H4 (cell line): ENCODE data around the gene KRT15. TPM values are rescaled to one million over a fixed set of nuclear protein-coding genes. Genes with fewer than 3 reads are reported as not detected.
"Not testable (repeated sequence)": the region's sequence is repeated elsewhere in the genome, so short reads cannot be mapped to it uniquely, and the experiment has no call there.

ENCODE experiments used
- DNase-seq: peaks from one replicate; pipeline ENCODE4 v3.0.0-alpha.2; 2015; ENCODE audit warnings: low spot score
- total RNA-seq: library from RNA; depleted of rRNA; stranded (reverse); fragments of >200 nt; shearing (Covaris generic); gene quantifications from 2 replicates; pipeline ENCODE4 v1.2.3, GENCODE V29; 2014

The KRT15 gene
- total RNA-seq, 1 experiment from 2014 or later = 0.35 TPM

GRCh38 chr17:41544491-41544892 lies 25.8 kb upstream of the KRT15 start:
- DNase-seq = no peak

DNA sequence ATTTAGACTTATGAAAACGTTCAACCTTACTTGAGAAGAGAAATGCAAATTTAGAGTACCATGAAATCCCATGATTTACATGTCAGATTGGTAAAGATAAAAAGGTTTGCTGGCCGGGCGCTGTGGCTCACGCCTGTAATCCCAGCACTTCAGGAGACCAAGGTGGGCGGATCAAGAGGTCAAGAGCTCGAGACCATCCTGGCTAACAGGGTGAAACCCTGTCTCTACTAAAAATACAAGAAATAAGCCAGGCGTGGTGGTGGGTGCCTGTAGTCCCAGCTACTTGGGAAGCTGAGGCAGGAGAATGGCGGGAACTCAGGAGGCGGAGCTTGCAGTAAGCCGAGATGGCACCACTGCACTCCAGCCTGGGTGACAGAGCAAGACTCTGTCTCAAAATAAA lies 24.1 kb upstream of the KRT15 start:
- not testable (repeated sequence) for DNase-seq

- no peak for DNase-seq
These were observed 23.7 kb upstream of the KRT15 start for GRCh38 chr17:41542357-41542756.

GRCh38 chr17:41540921-41541625 lies 22.4 kb upstream of the KRT15 start:
- no peak for DNase-seq

GRCh38 chr17:41539979-41540701 lies 21.4 kb upstream of the KRT15 start:
- no peak for DNase-seq

DNA sequence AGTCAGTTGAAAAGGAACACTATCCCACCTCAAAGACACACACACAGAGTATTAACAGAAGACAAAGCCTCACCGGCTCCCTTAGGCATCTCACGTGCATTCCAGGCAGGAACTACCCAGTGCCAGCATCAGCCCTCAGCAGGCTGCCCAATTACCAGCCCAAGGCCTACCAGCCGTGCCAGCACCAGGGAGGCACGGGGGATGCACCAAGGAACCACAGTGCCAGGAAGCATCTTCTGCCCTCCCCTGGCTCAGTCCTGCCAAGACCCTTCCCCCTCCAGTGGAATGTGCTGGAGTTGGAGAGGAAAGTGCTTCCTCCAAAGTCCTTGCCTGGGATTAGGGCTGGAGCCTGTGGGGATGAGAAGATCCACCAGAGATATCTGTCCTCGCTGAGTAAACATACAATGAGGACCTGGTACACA lies 20.4 kb upstream of the KRT15 start:
- peak; percentile 67 for DNase-seq

DNA sequence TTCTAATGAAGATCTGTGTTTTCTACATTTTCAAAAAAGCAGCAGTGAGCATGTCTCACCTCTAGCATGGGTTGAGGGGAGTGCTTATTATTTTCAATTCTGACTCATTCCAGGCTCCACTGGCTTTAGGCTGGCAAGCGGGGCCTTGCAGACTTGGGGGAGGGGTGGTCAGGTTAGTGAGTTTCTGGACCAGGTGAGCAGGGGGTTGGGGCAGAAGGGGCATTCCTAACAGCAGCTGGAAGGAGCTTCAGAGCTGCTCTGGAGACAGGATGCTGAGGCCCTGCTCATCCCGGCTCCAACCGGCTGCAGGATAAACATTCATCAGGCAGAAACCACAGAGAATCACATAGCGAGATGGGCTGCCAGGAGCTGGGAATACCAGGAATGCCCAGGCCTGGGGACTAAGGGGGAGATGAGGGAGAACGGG lies 19.9 kb upstream of the KRT15 start:
- peak; percentile 64 for DNase-seq

DNA sequence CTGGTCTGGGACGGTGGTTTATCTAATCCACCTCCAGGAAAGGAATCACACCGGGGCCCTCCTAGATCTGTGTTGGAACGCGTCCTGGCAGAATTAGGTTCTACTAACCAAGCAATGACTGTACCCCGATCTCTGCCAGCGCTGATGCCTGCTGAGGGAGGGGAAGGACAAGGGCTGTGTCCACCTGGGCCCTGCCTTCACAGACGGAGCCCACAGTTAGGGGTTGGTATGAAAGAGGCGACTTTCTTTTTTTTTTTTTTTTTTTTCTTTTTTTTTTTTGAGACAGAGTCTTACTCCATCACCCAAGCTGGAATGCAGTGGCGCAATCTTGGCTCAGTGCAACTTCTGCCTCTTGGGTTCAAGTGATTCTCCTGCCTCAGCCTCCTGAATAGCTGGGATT lies 19.3 kb upstream of the KRT15 start:
- DNase-seq = no peak

- DNase-seq = no peak
These were observed 18.9 kb upstream of the KRT15 start for GRCh38 chr17:41537614-41537954.

DNA sequence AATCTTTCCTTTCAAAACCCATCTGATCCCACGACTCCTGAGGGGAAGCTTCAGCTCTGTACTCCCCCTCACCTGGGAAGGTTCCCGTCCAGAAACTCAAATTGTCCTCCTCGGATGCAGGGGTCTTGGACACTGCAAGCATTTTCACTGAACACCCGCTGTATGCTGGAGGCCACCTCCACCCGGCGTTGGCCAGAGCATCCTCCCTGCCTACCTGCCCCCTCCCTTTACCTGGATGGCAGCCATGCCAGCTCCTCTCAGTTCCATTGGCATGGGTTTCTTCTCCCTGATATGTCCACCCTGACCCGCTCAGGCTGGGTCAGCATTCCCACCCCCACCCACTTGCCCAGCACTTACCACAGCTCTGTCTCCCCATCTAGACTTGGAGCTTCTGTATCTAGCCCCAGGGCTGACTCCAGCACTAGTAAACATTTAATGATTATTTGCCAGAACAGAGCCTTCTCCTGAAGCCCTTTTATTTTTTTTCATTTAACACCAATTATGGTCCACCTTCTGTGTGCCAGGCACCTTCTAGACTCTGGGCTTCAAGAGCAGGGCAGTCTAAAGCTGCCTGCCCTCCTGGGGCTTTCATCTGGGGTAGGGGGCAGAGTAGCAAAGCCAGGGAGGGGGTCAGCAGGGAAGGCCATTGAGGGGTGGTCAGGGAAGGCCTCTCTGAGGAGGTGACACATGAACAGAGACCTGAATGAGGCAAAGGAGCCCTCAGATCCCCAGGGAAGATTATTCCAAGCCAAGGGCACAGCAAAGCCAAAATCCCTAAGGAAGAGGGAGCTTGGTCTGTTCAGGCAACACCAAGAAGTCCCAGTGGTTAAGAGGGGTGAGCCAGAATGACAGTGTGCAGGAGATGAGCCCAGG lies 18.3 kb upstream of the KRT15 start:
- no peak for DNase-seq

DNA sequence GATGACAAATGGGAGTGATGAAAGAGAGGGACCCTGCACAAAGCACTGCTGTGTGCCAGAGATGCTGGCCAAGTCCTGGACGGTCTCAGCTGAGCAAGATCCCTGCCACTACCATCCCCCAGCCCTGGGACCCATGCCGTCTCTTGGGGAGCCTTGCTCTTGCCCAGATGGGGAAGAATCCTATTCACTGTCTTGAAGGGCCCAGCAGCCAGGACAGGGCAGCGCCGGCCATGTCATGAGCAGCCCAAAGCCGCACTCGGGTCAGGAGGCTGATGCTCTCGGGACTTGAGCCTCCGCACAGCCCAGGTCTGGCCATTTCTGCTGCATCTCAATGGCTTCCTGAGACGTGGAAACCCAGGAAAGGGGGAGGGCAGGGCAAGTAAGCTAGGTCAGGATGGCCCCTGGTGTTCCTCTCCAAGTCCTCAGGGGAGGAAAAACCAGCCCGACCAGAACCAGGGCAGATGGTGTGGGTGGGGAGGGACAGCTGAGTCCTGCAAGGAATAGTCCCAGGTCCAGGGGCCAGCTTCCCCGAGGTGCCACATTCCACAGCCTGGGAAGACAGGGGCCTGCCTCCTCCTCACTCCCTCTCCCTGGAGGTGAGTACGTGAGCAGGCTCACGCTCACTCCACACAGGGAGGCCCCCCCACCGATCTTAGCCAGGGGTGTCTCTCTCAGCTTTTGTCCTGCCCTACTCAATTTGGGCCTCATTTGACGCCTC lies 17.2 kb upstream of the KRT15 start:
- DNase-seq = no peak

GRCh38 chr17:41534899-41535546 lies 16.3 kb upstream of the KRT15 start:
- DNase-seq = no peak

GRCh38 chr17:41533613-41534012 lies 14.9 kb upstream of the KRT15 start:
- DNase-seq = no peak

GRCh38 chr17:41532947-41533570 lies 14.4 kb upstream of the KRT15 start:
- DNase-seq = no peak

- no peak for DNase-seq
These were observed 13.3 kb upstream of the KRT15 start for GRCh38 chr17:41531993-41532392.

DNA sequence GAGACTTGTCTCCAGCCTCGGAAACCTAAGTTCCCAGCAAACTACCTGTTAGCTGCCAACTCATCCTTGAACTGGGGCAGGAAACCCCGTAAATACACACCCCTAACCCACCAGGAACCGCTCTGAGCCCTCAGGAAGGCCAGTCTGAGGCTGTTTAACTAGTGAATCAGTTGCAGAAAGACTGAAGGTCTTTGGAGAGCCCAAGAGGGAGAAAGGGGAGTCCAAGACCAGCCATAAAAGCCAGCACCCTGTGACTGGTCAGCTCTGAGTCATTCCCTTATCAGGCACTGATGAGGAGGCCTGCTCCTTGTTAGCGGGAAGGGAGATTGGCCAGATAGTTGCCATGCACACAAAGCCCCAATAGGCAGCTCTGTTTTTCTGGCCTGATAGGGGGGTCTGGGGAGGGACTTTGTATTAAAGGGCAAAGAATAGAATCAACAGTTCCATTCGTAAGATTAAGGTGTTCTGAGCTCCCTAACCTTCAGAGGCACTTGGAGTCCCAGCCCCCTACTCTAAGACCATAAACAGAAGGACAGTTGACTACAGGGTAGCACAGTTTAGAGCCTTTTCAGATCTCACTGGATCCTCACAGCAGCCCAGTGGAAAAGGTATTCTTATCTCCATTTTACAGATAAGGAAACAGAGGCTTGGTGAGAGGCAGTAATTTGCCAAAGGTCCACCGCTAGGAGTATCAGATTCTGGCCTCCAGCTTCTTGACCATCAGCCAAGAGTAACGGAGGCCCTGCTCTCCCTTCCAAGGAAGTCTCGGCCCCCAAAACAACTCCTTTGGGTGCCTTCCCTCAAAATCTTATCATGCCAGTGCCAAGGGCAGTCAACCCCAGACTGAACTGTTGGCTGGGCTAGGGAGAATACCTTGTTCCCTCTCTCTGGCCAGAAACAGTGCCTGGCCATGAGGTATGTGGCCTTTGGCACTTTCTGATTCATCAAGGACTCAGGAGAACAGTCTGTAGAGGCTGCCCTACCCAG lies 11.7 kb upstream of the KRT15 start:
- DNase-seq = peak; percentile 58

DNA sequence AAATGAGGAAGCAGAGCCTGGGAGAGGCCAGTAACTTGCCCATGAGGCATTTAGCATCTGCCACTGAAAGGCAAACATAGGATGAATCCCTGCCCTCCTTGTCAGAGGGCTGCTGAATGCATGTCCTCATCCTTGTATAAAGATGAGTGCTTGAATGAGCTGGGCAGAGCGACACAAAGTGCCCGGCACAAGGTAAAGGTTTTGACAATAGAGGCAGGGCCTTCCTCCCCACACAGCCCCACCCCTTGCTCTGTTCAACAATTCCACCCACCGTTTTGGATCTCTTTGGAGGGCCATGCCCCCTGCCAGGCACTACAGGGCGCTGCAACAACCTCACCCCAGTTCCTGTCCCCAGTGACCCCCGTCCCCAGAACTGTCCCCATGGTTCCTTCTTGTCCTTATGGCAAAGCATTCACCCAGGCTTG lies 10.8 kb upstream of the KRT15 start:
- DNase-seq = no peak

- DNase-seq = no peak
These were observed 10.3 kb upstream of the KRT15 start for GRCh38 chr17:41528959-41529353.
